Type B pancreatic cell (in vitro differentiated cells): Measurements from ENCODE around the gene CES2. TPM values are rescaled to one million over a fixed set of nuclear protein-coding genes. Genes with fewer than 3 reads are reported as not detected.
"Not testable (repeated sequence)": the region's sequence is repeated elsewhere in the genome, so short reads cannot be mapped to it uniquely, and the experiment has no call there.

Source experiments
- DNase-seq: peaks from one replicate; pipeline ENCODE4 v3.0.0; 2021; ENCODE audit warnings: mixed read lengths; ENCODE audit not compliant: unreplicated experiment; ENCODE audit errors: extremely low spot score
- H3K27ac Mint-ChIP-seq: 2 replicates; pipeline ENCODE4 v1.8.0; 2021; ENCODE audit warnings: mild to moderate bottlenecking, mixed read lengths
- H3K27me3 Mint-ChIP-seq: 2 replicates; pipeline ENCODE4 v1.8.0; 2021; ENCODE audit warnings: mixed read lengths
- H3K36me3 Mint-ChIP-seq: 2 replicates; pipeline ENCODE4 v1.8.0; 2021; ENCODE audit warnings: mixed read lengths
- H3K4me1 Mint-ChIP-seq: one replicate; pipeline ENCODE4 v1.8.0; 2021; ENCODE audit warnings: mixed read lengths; ENCODE audit not compliant: unreplicated experiment
- H3K4me3 Mint-ChIP-seq: 2 replicates; pipeline ENCODE4 v1.8.0; 2021; ENCODE audit warnings: mild to moderate bottlenecking, mixed read lengths
- H3K9me3 Mint-ChIP-seq: 2 replicates; pipeline ENCODE4 v1.8.0; 2021; ENCODE audit warnings: mixed read lengths
- CTCF ChIP-seq: fragments of 200-600 bp; sonication (generic); conservative IDR thresholded peaks from 2 replicates; pipeline ENCODE4 v1.5.0; 2021; ENCODE audit warnings: antibody characterized with exemption, mild to moderate bottlenecking
- total RNA-seq: library from RNA; stranded (reverse); gene quantifications from 2 replicates; pipeline ENCODE4 v1.2.1, GENCODE V29; 2021; ENCODE audit warnings: low replicate concordance

Gene CES2
- total RNA-seq, 1 donor from 2014 or later: 44.9 TPM

- no peak overlapping the region for H3K27ac Mint-ChIP-seq
- H3K4me3 Mint-ChIP-seq: no peak overlapping the region
- TF ChIP-seq CTCF: no peak
- H3K4me1 Mint-ChIP-seq: peaks cover 5% of the 10 kb centered on the region
- H3K27me3 Mint-ChIP-seq: peaks cover 8% of the 10 kb centered on the region
- no peaks in the 10 kb centered on the region for H3K9me3 Mint-ChIP-seq
- DNase-seq: no peak
- no peaks in the 10 kb centered on the region for H3K36me3 Mint-ChIP-seq
These were observed 37.7 kb downstream of the CES2 start for GRCh38 chr16:66972983-66973382.

- H3K27me3 Mint-ChIP-seq: peaks cover 8% of the 10 kb centered on the region
- no peaks in the 10 kb centered on the region for H3K36me3 Mint-ChIP-seq
- no peaks in the 10 kb centered on the region for H3K9me3 Mint-ChIP-seq
- no peak overlapping the region for H3K4me3 Mint-ChIP-seq
- no peak for DNase-seq
- no peak for TF ChIP-seq CTCF
- H3K4me1 Mint-ChIP-seq: peaks cover 5% of the 10 kb centered on the region
- no peak overlapping the region for H3K27ac Mint-ChIP-seq
These were observed 38.4 kb downstream of the CES2 start for GRCh38 chr16:66973716-66974115.

GRCh38 chr16:66974156-66974931, 39.0 kb downstream of the CES2 start:
- not testable (repeated sequence) for H3K4me1 Mint-ChIP-seq, H3K27ac Mint-ChIP-seq, H3K27me3 Mint-ChIP-seq, H3K4me3 Mint-ChIP-seq, H3K9me3 Mint-ChIP-seq, H3K36me3 Mint-ChIP-seq, DNase-seq

- H3K4me3 Mint-ChIP-seq, H3K9me3 Mint-ChIP-seq, H3K36me3 Mint-ChIP-seq, DNase-seq, H3K27ac Mint-ChIP-seq, H3K4me1 Mint-ChIP-seq, H3K27me3 Mint-ChIP-seq: not testable (repeated sequence)
These were observed 39.6 kb downstream of the CES2 start for GRCh38 chr16:66974932-66975246.

GRCh38 chr16:66975302-66975893, 40.1 kb downstream of the CES2 start:
- H3K4me1 Mint-ChIP-seq: peaks cover 5% of the 10 kb centered on the region
- TF ChIP-seq CTCF: no peak
- DNase-seq: no peak
- peaks cover 7% of the 10 kb centered on the region for H3K27me3 Mint-ChIP-seq
- no peaks in the 10 kb centered on the region for H3K9me3 Mint-ChIP-seq
- H3K4me3 Mint-ChIP-seq: no peak overlapping the region
- H3K27ac Mint-ChIP-seq: no peak overlapping the region
- no peaks in the 10 kb centered on the region for H3K36me3 Mint-ChIP-seq

GRCh38 chr16:66976746-66977145, 41.4 kb downstream of the CES2 start:
- no peak for TF ChIP-seq CTCF
- no peak overlapping the region for H3K4me3 Mint-ChIP-seq
- no peaks in the 10 kb centered on the region for H3K9me3 Mint-ChIP-seq
- peaks cover 5% of the 10 kb centered on the region for H3K4me1 Mint-ChIP-seq
- H3K36me3 Mint-ChIP-seq: no peaks in the 10 kb centered on the region
- DNase-seq: no peak
- no peak overlapping the region for H3K27ac Mint-ChIP-seq
- peaks cover 14% of the 10 kb centered on the region for H3K27me3 Mint-ChIP-seq
